Panc1 (cell line): ENCODE data around the gene CCDC107. TPM values are rescaled to one million over a fixed set of nuclear protein-coding genes. Genes with fewer than 3 reads are reported as not detected.
"Not testable (repeated sequence)": the region's sequence is repeated elsewhere in the genome, so short reads cannot be mapped to it uniquely, and the experiment has no call there.

ENCODE experiments used
- ATAC-seq: fragments of 200-7000 bp; cut with Tn5 transposase; 2 replicates; pipeline ENCODE4 v1.9.1; 2020; ENCODE audit warnings: mild to moderate bottlenecking, moderate library complexity
- BruUV-seq: library from RNA; stranded (reverse); fragments of 400-500 nt; replicated peaks from 2 replicates; lab custom pipeline; 2021; lab: Mats Ljungman, UMichigan
- CTCF ChIA-PET: fragments of 300-600 bp; sonication (Branson Sonifier 250); formaldehyde crosslinking; loops from one replicate; lab custom pipeline; 2022; ENCODE audit warnings: antibody characterized with exemption; lab: Charles Lee
- POLR2A ChIA-PET: fragments of 300-600 bp; sonication (Branson Sonifier 250); formaldehyde crosslinking; loops from one replicate; lab custom pipeline; 2022; ENCODE audit warnings: antibody characterized with exemption; lab: Charles Lee
- DNase-seq: peaks from one replicate; pipeline ENCODE4 v3.0.0-alpha.2; 2010; ENCODE audit warnings: low read depth, low spot score
- H3K27ac ChIP-seq: 2 replicates; pipeline ENCODE4 v1.5.1; 2011; ENCODE audit warnings: mild to moderate bottlenecking, low read length, inconsistent platforms
- H3K27me3 ChIP-seq: fragments of 200-500 bp; sonication (Bioruptor generic); 2 replicates; pipeline ENCODE4 v1.6.0; 2014; ENCODE audit warnings: low read length, inconsistent platforms; ENCODE audit not compliant: control insufficient read depth, insufficient read depth
- H3K36me3 ChIP-seq: fragments of 200-500 bp; sonication (Bioruptor generic); 2 replicates; pipeline ENCODE4 v1.5.1; 2014; ENCODE audit warnings: inconsistent platforms, mild to moderate bottlenecking, low read length, moderate library complexity; ENCODE audit not compliant: control insufficient read depth, insufficient read depth
- H3K4me1 ChIP-seq: 2 replicates; pipeline ENCODE4 v1.5.1; 2011; ENCODE audit warnings: inconsistent platforms, mild to moderate bottlenecking, low read length, moderate library complexity; ENCODE audit not compliant: control insufficient read depth, insufficient read depth
- H3K4me3 ChIP-seq, 2 experiments: 2 replicates each; pipeline ENCODE4 v1.5.1; 2011 to 2012; ENCODE audit warnings: low read depth in 2 of 2, low read length in 2 of 2, mild to moderate bottlenecking in 2 of 2, inconsistent platforms in 1 of 2, moderate library complexity in 1 of 2
- H3K9me3 ChIP-seq: fragments of 200-500 bp; sonication (Bioruptor generic); 2 replicates; pipeline ENCODE4 v1.5.1; 2014; ENCODE audit warnings: low read depth, mild to moderate bottlenecking, inconsistent platforms, low read length, moderate library complexity; ENCODE audit not compliant: control insufficient read depth, insufficient read depth
- CTCF ChIP-seq: fragments of 450-650 bp; IDR thresholded peaks from 2 replicates; pipeline ENCODE4 v1.5.1; 2017; ENCODE audit warnings: mild to moderate bottlenecking
- POLR2AphosphoS5 ChIP-seq: IDR thresholded peaks from 2 replicates; pipeline ENCODE4 v1.6.1; 2012; ENCODE audit warnings: mild to moderate bottlenecking, low read depth, low read length, moderate library complexity
- REST ChIP-seq, 2 experiments: IDR thresholded peaks; 2 replicates each; pipeline ENCODE4 v1.6.1; 2011 to 2012; ENCODE audit warnings: low read depth in 2 of 2, control low read depth in 1 of 2, low read length in 1 of 2, mild to moderate bottlenecking in 1 of 2, moderate library complexity in 1 of 2; ENCODE audit not compliant: insufficient read depth in 1 of 2
- SIN3A ChIP-seq: IDR thresholded peaks from 2 replicates; pipeline ENCODE4 v1.6.1; 2012; ENCODE audit warnings: low read depth, mild to moderate bottlenecking, low read length, moderate library complexity, borderline replicate concordance; ENCODE audit not compliant: insufficient read depth
- TCF7L2 ChIP-seq: IDR thresholded peaks from 2 replicates; pipeline ENCODE4 v1.6.1; 2011; ENCODE audit warnings: mild to moderate bottlenecking, low read depth, low read length, inconsistent platforms
- in situ Hi-C: cut with HindIII; loops from 2 replicates; pipeline ENCODE4 v1.10.0; 2016; ENCODE audit warnings: low sequenced_read_pairs, low pct_unique_long_range_greater_than_20kb
- intact Hi-C: fragments of 100-400 bp; cut with micrococcal nuclease; formaldehyde crosslinking; loops from one replicate; pipeline ENCODE4 v1.10.0; 2022; ENCODE audit not compliant: unreplicated experiment
- total RNA-seq: library from RNA; stranded (reverse); gene quantifications from one replicate; pipeline ENCODE4 v1.2.1, GENCODE V29; 2021; ENCODE audit not compliant: unreplicated experiment

The CCDC107 gene
- total RNA-seq, 1 experiment from 2014 or later = 39.9 TPM

- in situ Hi-C loops (no loop called here), intact Hi-C loops (no loop called here)
- DNase-seq = no peak
- H3K27ac ChIP-seq = no peak overlapping the region
- H3K9me3 ChIP-seq = no peaks in the 10 kb centered on the region
- H3K36me3 ChIP-seq = no peaks in the 10 kb centered on the region
- no TSS peak for BruUV-seq
- CTCF ChIA-PET = no interaction called here
- H3K4me3 ChIP-seq = no peak overlapping the region
- H3K4me1 ChIP-seq = 0 out of 2 replicates have a peak, but pooled peaks cover 3% of the 10 kb centered on the region
- no peaks in the 10 kb centered on the region for H3K27me3 ChIP-seq
- no peak for ATAC-seq
- POLR2A ChIA-PET = no interaction called here
- TF ChIP-seq POLR2AphosphoS5 = no peak
- TF ChIP-seq SIN3A = no peak
- no peak for TF ChIP-seq CTCF
- TF ChIP-seq TCF7L2 = no peak
- no peak for TF ChIP-seq REST (IDR thresholded peaks at IDR 0.05; ENCODE audit: insufficient read depth in 1 of 2, low read depth in 2 of 2, low read length in 1 of 2)
Measured at GRCh38 chr9:35635730-35636129, 22.4 kb upstream of the CCDC107 start.

DNA sequence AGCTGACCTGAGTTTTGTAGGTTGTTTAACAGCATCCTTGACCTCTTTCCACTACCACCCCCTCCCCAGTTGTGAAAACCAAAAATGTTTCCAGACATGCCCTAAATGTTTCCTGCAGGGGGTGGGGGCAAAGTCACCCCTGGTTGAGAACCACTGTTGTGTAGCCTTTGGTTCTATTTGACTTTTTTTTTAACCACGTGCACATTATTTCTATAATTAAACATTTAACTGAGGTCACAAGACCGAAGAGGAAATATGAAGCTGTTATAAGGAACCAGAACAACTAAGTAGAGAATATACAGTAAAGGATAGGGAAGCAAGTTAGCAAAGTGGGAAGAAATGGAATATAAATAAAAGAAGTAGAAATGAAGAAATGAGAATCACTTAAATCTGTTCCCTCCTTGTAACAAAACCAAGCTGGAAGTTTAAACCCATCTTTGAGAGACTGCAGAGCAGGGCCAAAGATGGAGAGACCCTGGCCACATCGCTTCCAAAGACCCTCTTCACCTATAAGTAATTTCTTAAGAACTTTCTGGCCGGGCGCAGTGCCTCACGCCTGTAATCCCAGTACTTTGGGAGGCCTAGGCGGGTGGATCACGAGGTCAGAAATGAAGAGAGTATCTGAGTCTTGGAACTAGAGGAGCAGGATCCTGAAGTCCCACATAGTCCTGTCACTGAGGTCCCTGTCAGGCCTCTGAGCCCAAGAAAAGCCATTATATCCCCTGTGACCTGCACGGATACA lies 21.8 kb upstream of the CCDC107 start:
- TF ChIP-seq SIN3A (no peak), POLR2AphosphoS5 (no peak), TCF7L2 (no peak), REST (IDR thresholded peaks at IDR 0.05; ENCODE audit: insufficient read depth in 1 of 2, low read depth in 2 of 2, low read length in 1 of 2) (no peak), CTCF (no peak)
- Histone ChIP-seq H3K27ac (no peak overlapping the region), H3K4me1 (0 out of 2 replicates have a peak, but pooled peaks cover 3% of the 10 kb centered on the region), H3K36me3 (no peaks in the 10 kb centered on the region), H3K9me3 (no peaks in the 10 kb centered on the region), H3K4me3 (no peak overlapping the region), H3K27me3 (no peaks in the 10 kb centered on the region)
- CTCF ChIA-PET = no interaction called here
- intact Hi-C loops = no loop called here
- BruUV-seq = no TSS peak
- no peak for ATAC-seq
- POLR2A ChIA-PET = no interaction called here
- in situ Hi-C loops = no loop called here
- no peak for DNase-seq

- DNase-seq, H3K4me3 ChIP-seq, H3K27ac ChIP-seq, H3K36me3 ChIP-seq, POLR2A ChIA-PET, in situ Hi-C loops, CTCF ChIA-PET, BruUV-seq, H3K9me3 ChIP-seq, intact Hi-C loops, H3K4me1 ChIP-seq, H3K27me3 ChIP-seq, ATAC-seq: not testable (repeated sequence)
Measured at GRCh38 chr9:35636877-35637246, 21.2 kb upstream of the CCDC107 start.
